Kidney epithelial cell (primary cell): ENCODE data around the gene LHFPL6. TPM values are rescaled to one million over a fixed set of nuclear protein-coding genes. Genes with fewer than 3 reads are reported as not detected.

ENCODE experiments used
- DNase-seq: peaks from one replicate; pipeline ENCODE4 v3.0.0-alpha.2; 2010; ENCODE audit warnings: low read depth
- H3K27me3 ChIP-seq: 2 replicates; pipeline ENCODE4 v1.6.0; 2011; ENCODE audit warnings: low read length; ENCODE audit not compliant: control insufficient read depth, insufficient read depth
- H3K36me3 ChIP-seq: 2 replicates; pipeline ENCODE4 v1.5.1; 2011; ENCODE audit warnings: low read length; ENCODE audit not compliant: control insufficient read depth, insufficient read depth
- H3K4me3 ChIP-seq: 2 replicates; pipeline ENCODE4 v1.5.1; 2011; ENCODE audit warnings: low read depth, mild to moderate bottlenecking, control low read depth, low read length
- total RNA-seq: library from RNA; depleted of rRNA; stranded (reverse); fragments of >200 nt; gene quantifications from 2 replicates; pipeline ENCODE4 v1.2.3, GENCODE V29; 2015
- TF ChIP-seq, protein P1 (sequence below): IDR thresholded peaks from 2 replicates; pipeline ENCODE4 v1.5.1; 2011; ENCODE audit warnings: mild to moderate bottlenecking, moderate library complexity, low read length, control low read depth, inconsistent platforms; ENCODE audit not compliant: insufficient read depth, poor library complexity, severe bottlenecking

LHFPL6 gene
- total RNA-seq, 1 donor from 2014 or later: 7.0 TPM

DNA sequence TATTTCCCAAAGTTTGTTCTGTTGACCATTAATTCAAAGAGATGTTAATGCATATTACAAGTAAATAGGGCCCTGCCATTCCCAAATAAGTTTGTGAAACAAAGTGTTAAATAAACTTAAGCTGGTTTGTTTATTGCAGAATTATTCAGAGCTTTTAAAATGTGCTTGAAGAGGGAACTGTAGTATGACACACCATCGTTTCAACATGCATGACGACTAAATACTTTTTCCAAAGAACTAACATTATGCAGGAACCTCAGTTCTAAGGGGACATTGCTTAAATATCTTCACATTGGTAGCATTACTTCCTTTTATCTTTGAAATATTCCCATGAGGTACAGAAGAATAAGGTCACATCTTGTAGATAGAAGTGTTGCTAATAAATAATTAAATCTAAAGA, 14.6 kb downstream of the LHFPL6 start:
- Histone ChIP-seq H3K27me3 (no peaks in the 10 kb centered on the region), H3K36me3 (no peaks in the 10 kb centered on the region), H3K4me3 (no peak overlapping the region)
- no peak for DNase-seq
- TF ChIP-seq, protein P1, sequence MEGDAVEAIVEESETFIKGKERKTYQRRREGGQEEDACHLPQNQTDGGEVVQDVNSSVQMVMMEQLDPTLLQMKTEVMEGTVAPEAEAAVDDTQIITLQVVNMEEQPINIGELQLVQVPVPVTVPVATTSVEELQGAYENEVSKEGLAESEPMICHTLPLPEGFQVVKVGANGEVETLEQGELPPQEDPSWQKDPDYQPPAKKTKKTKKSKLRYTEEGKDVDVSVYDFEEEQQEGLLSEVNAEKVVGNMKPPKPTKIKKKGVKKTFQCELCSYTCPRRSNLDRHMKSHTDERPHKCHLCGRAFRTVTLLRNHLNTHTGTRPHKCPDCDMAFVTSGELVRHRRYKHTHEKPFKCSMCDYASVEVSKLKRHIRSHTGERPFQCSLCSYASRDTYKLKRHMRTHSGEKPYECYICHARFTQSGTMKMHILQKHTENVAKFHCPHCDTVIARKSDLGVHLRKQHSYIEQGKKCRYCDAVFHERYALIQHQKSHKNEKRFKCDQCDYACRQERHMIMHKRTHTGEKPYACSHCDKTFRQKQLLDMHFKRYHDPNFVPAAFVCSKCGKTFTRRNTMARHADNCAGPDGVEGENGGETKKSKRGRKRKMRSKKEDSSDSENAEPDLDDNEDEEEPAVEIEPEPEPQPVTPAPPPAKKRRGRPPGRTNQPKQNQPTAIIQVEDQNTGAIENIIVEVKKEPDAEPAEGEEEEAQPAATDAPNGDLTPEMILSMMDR: no peak

DNA sequence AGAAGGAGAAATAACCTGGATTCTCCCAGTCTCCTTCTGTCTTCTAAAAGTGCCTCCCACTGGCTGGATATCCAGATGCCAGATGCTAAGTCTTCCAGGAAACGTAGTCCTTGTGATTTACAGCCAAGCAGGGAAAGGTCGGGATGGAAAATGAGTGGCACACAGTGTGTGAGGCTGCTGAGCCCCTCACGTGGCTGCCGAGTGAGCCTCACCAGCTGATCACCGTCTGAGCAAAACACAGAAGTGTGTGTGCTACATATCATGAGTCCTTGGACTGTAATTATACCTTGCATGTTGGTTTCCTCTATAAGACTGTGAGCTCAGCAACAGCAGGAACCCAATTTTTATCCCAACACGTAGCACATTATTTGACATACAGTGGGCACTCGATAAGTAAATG, 15.1 kb downstream of the LHFPL6 start:
- Histone ChIP-seq H3K27me3 (no peaks in the 10 kb centered on the region), H3K4me3 (no peak overlapping the region), H3K36me3 (no peaks in the 10 kb centered on the region)
- TF ChIP-seq, protein P1: no peak
- DNase-seq: no peak

DNA sequence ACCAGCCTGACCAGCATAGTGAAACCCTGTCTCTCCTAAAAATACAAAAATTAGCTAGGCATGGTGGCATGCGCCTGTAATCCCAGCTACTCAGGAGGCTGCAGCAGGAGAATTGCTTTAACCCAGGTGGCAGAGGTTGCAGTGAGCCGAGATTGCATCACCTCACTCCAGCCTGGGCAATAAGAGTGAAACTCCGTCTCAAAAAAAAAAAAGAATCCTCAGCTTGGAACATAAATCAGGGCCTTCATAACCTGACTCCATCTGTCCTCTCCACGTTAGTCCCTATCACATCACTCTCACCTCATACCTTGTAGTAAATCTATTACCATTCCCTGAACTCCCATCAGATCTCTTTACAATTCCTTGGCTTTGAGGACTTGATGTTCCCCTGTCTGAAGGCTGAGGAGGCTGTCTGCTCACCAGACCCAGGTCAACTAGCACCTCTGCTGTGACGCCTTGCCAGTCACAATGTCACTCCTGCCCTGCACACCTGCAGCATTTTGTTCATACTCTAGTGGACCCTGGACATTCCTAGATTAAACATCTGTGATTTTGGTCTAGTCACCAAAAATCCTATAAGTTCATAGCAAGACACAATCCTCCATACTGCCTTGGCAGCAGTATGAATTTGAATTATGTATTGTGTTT, 15.9 kb downstream of the LHFPL6 start:
- no peak for DNase-seq
- TF ChIP-seq, protein P1: no peak
- Histone ChIP-seq H3K4me3 (no peak overlapping the region), H3K27me3 (no peaks in the 10 kb centered on the region), H3K36me3 (no peaks in the 10 kb centered on the region)

DNA sequence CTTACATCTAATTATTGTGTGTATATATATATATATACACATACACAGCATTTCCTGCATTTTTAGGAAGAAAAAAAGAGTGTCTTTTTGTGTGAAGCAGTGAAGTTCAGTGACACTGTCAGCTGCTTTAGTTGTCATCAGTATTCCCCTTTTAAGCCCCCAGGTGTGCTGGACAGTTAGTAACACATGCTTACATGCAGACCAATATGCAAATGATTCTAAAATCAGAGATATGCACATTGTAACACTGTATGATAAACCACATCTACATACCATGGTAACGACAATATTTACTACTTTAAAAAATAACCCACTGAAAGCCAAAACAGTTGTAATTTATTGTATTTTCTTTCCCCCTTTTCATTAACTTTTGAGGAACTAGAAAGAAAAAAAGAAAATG, 16.8 kb downstream of the LHFPL6 start:
- no peak for DNase-seq
- no peaks in the 10 kb centered on the region for H3K36me3 ChIP-seq
- H3K27me3 ChIP-seq: no peaks in the 10 kb centered on the region
- TF ChIP-seq, protein P1: no peak
- H3K4me3 ChIP-seq: no peak overlapping the region

DNA sequence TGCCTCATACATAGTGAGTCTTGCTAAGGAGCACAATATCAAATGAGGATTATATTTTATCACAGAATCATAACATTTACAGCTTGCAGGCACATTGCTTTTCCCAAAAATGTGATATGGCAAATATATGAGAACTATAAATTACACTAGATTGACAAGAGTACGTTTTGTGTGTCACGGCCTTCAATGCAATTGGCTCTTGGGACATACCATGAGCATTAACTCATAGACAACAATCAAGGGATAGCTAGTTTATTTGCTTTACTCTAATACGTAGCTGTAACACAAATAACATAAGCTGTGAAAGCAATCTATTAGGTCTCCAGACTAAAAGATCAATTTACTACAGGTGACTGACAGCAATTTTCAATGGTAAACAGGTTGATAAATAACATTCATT, 17.8 kb downstream of the LHFPL6 start:
- no peak for DNase-seq
- Histone ChIP-seq H3K27me3 (no peaks in the 10 kb centered on the region), H3K4me3 (no peak overlapping the region), H3K36me3 (no peaks in the 10 kb centered on the region)
- TF ChIP-seq, protein P1: no peak
